CD14-positive monocyte (primary cell): ENCODE measurements around the gene NBAS. TPM values are rescaled to one million over a fixed set of nuclear protein-coding genes. Genes with fewer than 3 reads are reported as not detected.

Experiments
- DNase-seq, 3 donors: peaks; one replicate each; pipeline ENCODE4 v3.0.0-alpha.2; 2011 to 2022
- H2AFZ ChIP-seq: 2 replicates; pipeline ENCODE4 v1.6.0; 2012; ENCODE audit warnings: mild to moderate bottlenecking, low read depth, low read length, inconsistent platforms; ENCODE audit not compliant: insufficient read depth, poor library complexity, severe bottlenecking
- H3K27ac ChIP-seq, 2 donors: 1 replicate in 1 of 2; 2 replicates in 1 of 2; pipeline ENCODE4 v1.5.1; 2012 to 2013; ENCODE audit warnings: low read length in 2 of 2, control low read depth in 1 of 2, inconsistent platforms in 1 of 2, low read depth in 1 of 2, mild to moderate bottlenecking in 1 of 2
- H3K27me3 ChIP-seq, 2 donors: one replicate each; pipeline versions ENCODE4 v1.6.0 to v1.6.1; 2011 to 2013; ENCODE audit warnings: low read length in 2 of 2; ENCODE audit not compliant: control insufficient read depth in 2 of 2, insufficient read depth in 2 of 2
- H3K36me3 ChIP-seq, 2 donors: replicated peaks in 1 of 2; 1 replicate in 1 of 2; 2 replicates in 1 of 2; pipeline versions ENCODE4 v1.5.1 to v1.6.1; 2012 to 2013; ENCODE audit warnings: low read length in 2 of 2, control low read depth in 1 of 2, inconsistent platforms in 1 of 2, mild to moderate bottlenecking in 1 of 2; ENCODE audit not compliant: insufficient read depth in 2 of 2, control insufficient read depth in 1 of 2
- H3K4me1 ChIP-seq, 2 donors: 1 replicate in 1 of 2; 2 replicates in 1 of 2; pipeline versions ENCODE4 v1.5.1 to v1.6.1; 2012 to 2013; ENCODE audit warnings: low read length in 2 of 2, control low read depth in 1 of 2, inconsistent platforms in 1 of 2, mild to moderate bottlenecking in 1 of 2, moderate library complexity in 1 of 2; ENCODE audit not compliant: insufficient read depth in 2 of 2, control insufficient read depth in 1 of 2
- H3K4me2 ChIP-seq: replicated peaks from 2 replicates; pipeline ENCODE3; 2012; ENCODE audit warnings: low read length, moderate library complexity, mild to moderate bottlenecking; ENCODE audit not compliant: poor library complexity, severe bottlenecking; ENCODE audit errors: extremely low read depth
- H3K4me3 ChIP-seq, 3 experiments: fragments of 200-600 bp in 1 of 3; sonication (generic) in 1 of 3; replicated peaks in 1 of 3; 1 replicate in 2 of 3; 2 replicates in 1 of 3; pipeline ENCODE4 v1.5.1; 2011 to 2013; ENCODE audit warnings: low read length in 3 of 3, mild to moderate bottlenecking in 3 of 3, control low read depth in 2 of 3, low read depth in 2 of 3, inconsistent platforms in 1 of 3, moderate library complexity in 1 of 3
- H3K79me2 ChIP-seq: 2 replicates; pipeline ENCODE4 v1.6.0; 2012; ENCODE audit warnings: mild to moderate bottlenecking, control low read depth, inconsistent platforms, low read length, moderate library complexity; ENCODE audit not compliant: insufficient read depth
- H3K9ac ChIP-seq: 2 replicates; pipeline ENCODE4 v1.6.0; 2017; ENCODE audit warnings: low read length, mild to moderate bottlenecking; ENCODE audit not compliant: insufficient read depth, poor library complexity, severe bottlenecking
- H3K9me3 ChIP-seq, 2 donors: replicated peaks in 1 of 2; 1 replicate in 1 of 2; 2 replicates in 1 of 2; pipeline versions ENCODE4 v1.5.1 to v1.6.1; 2012 to 2013; ENCODE audit warnings: low read length in 2 of 2, control low read depth in 1 of 2; ENCODE audit not compliant: control insufficient read depth in 1 of 2, insufficient read depth in 1 of 2
- H4K20me1 ChIP-seq: 2 replicates; pipeline ENCODE4 v1.6.0; 2012; ENCODE audit warnings: mild to moderate bottlenecking, low read length, control low read depth, moderate library complexity; ENCODE audit not compliant: insufficient read depth
- H3K27ac Mint-ChIP-seq, 7 donors: one replicate each; pipeline ENCODE4 v1.8.0; 2020; ENCODE audit warnings: mild to moderate bottlenecking in 7 of 7, mixed read lengths in 7 of 7, moderate library complexity in 6 of 7, inconsistent platforms in 2 of 7
- H3K27me3 Mint-ChIP-seq, 3 donors: one replicate each; pipeline ENCODE4 v1.8.0; 2021 to 2022; ENCODE audit warnings: low read depth in 3 of 3, mild to moderate bottlenecking in 3 of 3, mixed read lengths in 3 of 3, moderate library complexity in 3 of 3, inconsistent platforms in 1 of 3
- H3K36me3 Mint-ChIP-seq, 2 donors: one replicate each; pipeline ENCODE4 v1.8.0; 2020; ENCODE audit warnings: mixed read lengths in 2 of 2, inconsistent platforms in 1 of 2, mild to moderate bottlenecking in 1 of 2
- H3K4me1 Mint-ChIP-seq: one replicate; pipeline ENCODE4 v1.8.0; 2020; ENCODE audit warnings: mild to moderate bottlenecking, mixed read lengths
- H3K4me3 Mint-ChIP-seq, 2 donors: one replicate each; pipeline ENCODE4 v1.8.0; 2020; ENCODE audit warnings: mild to moderate bottlenecking in 2 of 2, mixed read lengths in 2 of 2, moderate library complexity in 1 of 2
- H3K9me3 Mint-ChIP-seq, 7 donors: one replicate each; pipeline ENCODE4 v1.8.0; 2020 to 2022; ENCODE audit warnings: mixed read lengths in 7 of 7, mild to moderate bottlenecking in 6 of 7, moderate library complexity in 6 of 7, inconsistent platforms in 2 of 7
- CTCF ChIP-seq: fragments of 200-600 bp; IDR thresholded peaks from one replicate; pipeline ENCODE4 v1.8.0; 2022; ENCODE audit warnings: antibody characterized with exemption, mild to moderate bottlenecking
- WGBS: methylation state at CpG from one replicate; pipeline ENCODE4 v1.1.5; 2013; ENCODE audit warnings: missing lambda C conversion rate; ENCODE audit not compliant: insufficient coverage; 5-methylcytosine and 5-hydroxymethylcytosine counted together
- intact Hi-C, 2 donors: fragments of 100-400 bp; cut with micrococcal nuclease; formaldehyde crosslinking; loops; one replicate each; pipeline versions ENCODE4 v1.15.0 to v1.15.1; 2023
- polyA plus RNA-seq, 3 donors: library from polyadenylated mRNA; depleted of rRNA in 1 of 3; unstranded in 2 of 3; stranded (reverse) in 1 of 3; fragments of 300-500 nt in 2 of 3; fragments of >200 nt in 1 of 3; fragmentation: Illumina TruSeq in 2 of 3; gene quantifications; 1 replicate in 2 of 3; 2 replicates in 1 of 3; pipeline ENCODE4 v1.2.3, GENCODE V29; 2012 to 2021

Gene NBAS
- polyA plus RNA-seq, 3 donors = 8.9 to 10.9 (median 8.9) TPM

- peaks cover 49 to 56% of the 10 kb centered on the region in 2 donors for H3K36me3 Mint-ChIP-seq
Measured at GRCh38 chr2:15532996-15533395, 28.1 kb downstream of the NBAS start.

GRCh38 chr2:15531095-15531854, 29.9 kb downstream of the NBAS start:
- no CpG with 5 or more reads among the region's 7 CpGs for WGBS
- no peak overlapping the region for H3K27ac Mint-ChIP-seq

More at GRCh38 chr2:15532996-15533395, 28.1 kb downstream of the NBAS start:
- Mint-ChIP-seq H3K27me3 (no peaks in the 10 kb centered on the region), H3K27ac (no peak overlapping the region), H3K9me3 (peaks cover 0 to 2% (median 0%) of the 10 kb centered on the region in 7 donors), H3K4me1 (no peaks in the 10 kb centered on the region), H3K4me3 (no peak overlapping the region)
- no peak overlapping the region for H3K27ac ChIP-seq
- WGBS = no CpG with 5 or more reads among the region's 5 CpGs
- H3K4me3 ChIP-seq = no peak overlapping the region
- H3K9me3 ChIP-seq = no peaks in the 10 kb centered on the region
- H3K36me3 ChIP-seq = peaks cover 18 to 57% of the 10 kb centered on the region in 2 donors
- no peaks in the 10 kb centered on the region for H3K4me1 ChIP-seq
- no peak overlapping the region for H2AFZ ChIP-seq
- no peak for DNase-seq
- no peak overlapping the region for H3K9ac ChIP-seq
- no peaks in the 10 kb centered on the region for H4K20me1 ChIP-seq
- H3K4me2 ChIP-seq = no peak overlapping the region
- H3K79me2 ChIP-seq = no peaks in the 10 kb centered on the region
- H3K27me3 ChIP-seq = no peaks in the 10 kb centered on the region
- no peak for TF ChIP-seq CTCF
- intact Hi-C loops = no loop called here

More at GRCh38 chr2:15531095-15531854, 29.9 kb downstream of the NBAS start:
- peaks cover 58 to 60% of the 10 kb centered on the region in 2 donors for H3K36me3 Mint-ChIP-seq
- no peaks in the 10 kb centered on the region for H3K4me1 Mint-ChIP-seq
- peaks cover 0 to 4% (median 0%) of the 10 kb centered on the region in 7 donors for H3K9me3 Mint-ChIP-seq
- Histone ChIP-seq H2AFZ (no peak overlapping the region), H3K4me3 (no peak overlapping the region), H3K27ac (no peak overlapping the region), H3K79me2 (no peaks in the 10 kb centered on the region), H3K4me2 (no peak overlapping the region), H4K20me1 (no peaks in the 10 kb centered on the region), H3K9me3 (no peaks in the 10 kb centered on the region), H3K36me3 (peaks cover 19 to 58% of the 10 kb centered on the region in 2 donors), H3K27me3 (no peaks in the 10 kb centered on the region), H3K9ac (no peak overlapping the region), H3K4me1 (no peaks in the 10 kb centered on the region)
- intact Hi-C loops = no loop called here
- H3K4me3 Mint-ChIP-seq = no peak overlapping the region
- TF ChIP-seq CTCF = no peak
- no peaks in the 10 kb centered on the region for H3K27me3 Mint-ChIP-seq
- DNase-seq = no peak
